ENCODE measurements around the gene STXBP5L.

DNA sequence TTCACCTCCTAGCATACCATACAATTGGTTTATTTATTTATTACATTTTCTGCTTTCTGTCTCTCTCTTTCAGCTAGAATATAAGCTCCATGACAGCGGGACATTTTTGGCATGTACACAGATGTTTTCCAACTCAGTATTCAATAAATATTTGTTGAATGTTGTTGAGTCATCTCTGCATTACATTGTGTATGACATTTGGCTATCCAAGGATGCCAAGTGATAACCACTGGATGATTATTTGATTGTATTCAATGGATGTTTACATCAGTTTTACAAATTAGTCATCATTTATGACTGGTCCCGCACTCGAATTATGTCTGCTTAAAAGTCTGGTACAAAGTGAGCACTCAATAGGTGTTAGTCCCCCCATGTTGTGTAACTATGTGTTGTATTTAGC, 49.5 kb upstream of the STXBP5L start:
- TF ChIP-seq EZH2 (IDR thresholded peaks at IDR 0.05; ENCODE audit: borderline replicate concordance, insufficient read depth, low read length, poor library complexity, severe bottlenecking) (no peak), POLR2AphosphoS5 (IDR thresholded peaks at IDR 0.05) (no peak), EP300 (conservative IDR thresholded peaks at IDR 0.05; ENCODE audit: poor library complexity, severe bottlenecking) (no peak), SMC3 (conservative IDR thresholded peaks at IDR 0.05; ENCODE audit: poor library complexity) (no peak), TAF1 (IDR thresholded peaks at IDR 0.05; ENCODE audit: low read depth) (no peak), RAD21 (conservative IDR thresholded peaks at IDR 0.05) (no peak), MXI1 (conservative IDR thresholded peaks at IDR 0.05; ENCODE audit: poor library complexity, severe bottlenecking) (no peak)
- TF ChIP-seq, protein P1, sequence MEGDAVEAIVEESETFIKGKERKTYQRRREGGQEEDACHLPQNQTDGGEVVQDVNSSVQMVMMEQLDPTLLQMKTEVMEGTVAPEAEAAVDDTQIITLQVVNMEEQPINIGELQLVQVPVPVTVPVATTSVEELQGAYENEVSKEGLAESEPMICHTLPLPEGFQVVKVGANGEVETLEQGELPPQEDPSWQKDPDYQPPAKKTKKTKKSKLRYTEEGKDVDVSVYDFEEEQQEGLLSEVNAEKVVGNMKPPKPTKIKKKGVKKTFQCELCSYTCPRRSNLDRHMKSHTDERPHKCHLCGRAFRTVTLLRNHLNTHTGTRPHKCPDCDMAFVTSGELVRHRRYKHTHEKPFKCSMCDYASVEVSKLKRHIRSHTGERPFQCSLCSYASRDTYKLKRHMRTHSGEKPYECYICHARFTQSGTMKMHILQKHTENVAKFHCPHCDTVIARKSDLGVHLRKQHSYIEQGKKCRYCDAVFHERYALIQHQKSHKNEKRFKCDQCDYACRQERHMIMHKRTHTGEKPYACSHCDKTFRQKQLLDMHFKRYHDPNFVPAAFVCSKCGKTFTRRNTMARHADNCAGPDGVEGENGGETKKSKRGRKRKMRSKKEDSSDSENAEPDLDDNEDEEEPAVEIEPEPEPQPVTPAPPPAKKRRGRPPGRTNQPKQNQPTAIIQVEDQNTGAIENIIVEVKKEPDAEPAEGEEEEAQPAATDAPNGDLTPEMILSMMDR (IDR thresholded peaks at IDR 0.05; ENCODE audit: poor library complexity, severe bottlenecking) = no peak
- TF ChIP-seq, protein P2, sequence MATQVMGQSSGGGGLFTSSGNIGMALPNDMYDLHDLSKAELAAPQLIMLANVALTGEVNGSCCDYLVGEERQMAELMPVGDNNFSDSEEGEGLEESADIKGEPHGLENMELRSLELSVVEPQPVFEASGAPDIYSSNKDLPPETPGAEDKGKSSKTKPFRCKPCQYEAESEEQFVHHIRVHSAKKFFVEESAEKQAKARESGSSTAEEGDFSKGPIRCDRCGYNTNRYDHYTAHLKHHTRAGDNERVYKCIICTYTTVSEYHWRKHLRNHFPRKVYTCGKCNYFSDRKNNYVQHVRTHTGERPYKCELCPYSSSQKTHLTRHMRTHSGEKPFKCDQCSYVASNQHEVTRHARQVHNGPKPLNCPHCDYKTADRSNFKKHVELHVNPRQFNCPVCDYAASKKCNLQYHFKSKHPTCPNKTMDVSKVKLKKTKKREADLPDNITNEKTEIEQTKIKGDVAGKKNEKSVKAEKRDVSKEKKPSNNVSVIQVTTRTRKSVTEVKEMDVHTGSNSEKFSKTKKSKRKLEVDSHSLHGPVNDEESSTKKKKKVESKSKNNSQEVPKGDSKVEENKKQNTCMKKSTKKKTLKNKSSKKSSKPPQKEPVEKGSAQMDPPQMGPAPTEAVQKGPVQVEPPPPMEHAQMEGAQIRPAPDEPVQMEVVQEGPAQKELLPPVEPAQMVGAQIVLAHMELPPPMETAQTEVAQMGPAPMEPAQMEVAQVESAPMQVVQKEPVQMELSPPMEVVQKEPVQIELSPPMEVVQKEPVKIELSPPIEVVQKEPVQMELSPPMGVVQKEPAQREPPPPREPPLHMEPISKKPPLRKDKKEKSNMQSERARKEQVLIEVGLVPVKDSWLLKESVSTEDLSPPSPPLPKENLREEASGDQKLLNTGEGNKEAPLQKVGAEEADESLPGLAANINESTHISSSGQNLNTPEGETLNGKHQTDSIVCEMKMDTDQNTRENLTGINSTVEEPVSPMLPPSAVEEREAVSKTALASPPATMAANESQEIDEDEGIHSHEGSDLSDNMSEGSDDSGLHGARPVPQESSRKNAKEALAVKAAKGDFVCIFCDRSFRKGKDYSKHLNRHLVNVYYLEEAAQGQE (IDR thresholded peaks at IDR 0.05; ENCODE audit: borderline replicate concordance) = no peak
